WTC11 (cell line): ENCODE measurements around the gene PGGT1B. TPM values are rescaled to one million over a fixed set of nuclear protein-coding genes. Genes with fewer than 3 reads are reported as not detected.

ENCODE experiments used
- ATAC-seq: fragments of 200-7000 bp; cut with Tn5 transposase; 2 replicates; pipeline ENCODE4 v1.10.0; 2021; ENCODE audit warnings: mild to moderate bottlenecking, moderate library complexity
- CTCF ChIA-PET: fragments of 300-600 bp; sonication (Branson Sonifier 250); formaldehyde crosslinking; loops from one replicate; lab custom pipeline; 2021; ENCODE audit warnings: antibody characterized with exemption; lab: Charles Lee
- POLR2A ChIA-PET: fragments of 350-600 bp; sonication (Branson Sonifier 250); formaldehyde crosslinking; loops from one replicate; lab custom pipeline; 2021; ENCODE audit warnings: antibody characterized with exemption; lab: Charles Lee
- DNase-seq: peaks from one replicate; pipeline ENCODE4 v3.0.0; 2021; ENCODE audit warnings: low spot score
- H3K27ac Mint-ChIP-seq: 2 replicates; pipeline ENCODE4 v1.8.0; 2021; ENCODE audit warnings: mixed read lengths
- H3K27me3 Mint-ChIP-seq: 2 replicates; pipeline ENCODE4 v1.8.0; 2021; ENCODE audit warnings: low read depth, mild to moderate bottlenecking, moderate library complexity, mixed read lengths
- H3K36me3 Mint-ChIP-seq: 2 replicates; pipeline ENCODE4 v1.8.0; 2021; ENCODE audit warnings: mixed read lengths
- H3K4me1 Mint-ChIP-seq: 2 replicates; pipeline ENCODE4 v1.8.0; 2022; ENCODE audit warnings: mixed read lengths
- H3K4me3 Mint-ChIP-seq: 2 replicates; pipeline ENCODE4 v1.8.0; 2021; ENCODE audit warnings: mild to moderate bottlenecking, moderate library complexity, mixed read lengths
- H3K9me3 Mint-ChIP-seq: 2 replicates; pipeline ENCODE4 v1.8.0; 2021; ENCODE audit warnings: mixed read lengths
- ATF1 ChIP-seq: sonication (generic); formaldehyde crosslinking; IDR thresholded peaks from 2 replicates; pipeline ENCODE4 v1.8.1; 2023; ENCODE audit warnings: mild to moderate bottlenecking, moderate library complexity, missing genetic modification reagents
- ATF2 ChIP-seq: sonication (generic); formaldehyde crosslinking; IDR thresholded peaks from 2 replicates; pipeline ENCODE4 v1.8.1; 2022; ENCODE audit warnings: low read depth, missing genetic modification reagents, borderline replicate concordance
- ATF3 ChIP-seq: sonication (generic); formaldehyde crosslinking; conservative IDR thresholded peaks from 2 replicates; pipeline ENCODE4 v1.8.1; 2022; ENCODE audit warnings: mild to moderate bottlenecking, missing genetic modification reagents
- CBFB ChIP-seq: sonication (generic); formaldehyde crosslinking; IDR thresholded peaks from 2 replicates; pipeline ENCODE4 v1.8.1; 2022; ENCODE audit warnings: mild to moderate bottlenecking, low read depth, missing genetic modification reagents
- CREM ChIP-seq: sonication (generic); formaldehyde crosslinking; IDR thresholded peaks from 2 replicates; pipeline ENCODE4 v1.8.1; 2022; ENCODE audit warnings: mild to moderate bottlenecking, missing genetic modification reagents, moderate library complexity
- ELF4 ChIP-seq: sonication (generic); formaldehyde crosslinking; IDR thresholded peaks from 2 replicates; pipeline ENCODE4 v1.8.1; 2022; ENCODE audit warnings: low read depth, mild to moderate bottlenecking, moderate library complexity, missing genetic modification reagents
- ESRRA ChIP-seq: sonication (generic); formaldehyde crosslinking; IDR thresholded peaks from 2 replicates; pipeline ENCODE4 v1.8.1; 2022; ENCODE audit warnings: mild to moderate bottlenecking, missing genetic modification reagents, borderline replicate concordance
- KAT7 ChIP-seq: sonication (generic); formaldehyde crosslinking; IDR thresholded peaks from 2 replicates; pipeline ENCODE4 v1.8.1; 2023; ENCODE audit warnings: missing genetic modification reagents, mild to moderate bottlenecking, borderline replicate concordance
- MAX ChIP-seq: sonication (generic); formaldehyde crosslinking; IDR thresholded peaks from 2 replicates; pipeline ENCODE4 v1.8.0; 2022; ENCODE audit warnings: mild to moderate bottlenecking, missing genetic modification reagents
- OVOL2 ChIP-seq: fragments of 250-450 bp; sonication (Bioruptor Pico); IDR thresholded peaks from 2 replicates; pipeline ENCODE4 v1.9.0; 2021; ENCODE audit warnings: mild to moderate bottlenecking, borderline replicate concordance
- RORB ChIP-seq: fragments of 250-450 bp; sonication (Bioruptor Pico); IDR thresholded peaks from 2 replicates; pipeline ENCODE4 v1.9.0; 2021; ENCODE audit warnings: mild to moderate bottlenecking
- SMAD3 ChIP-seq: sonication (generic); formaldehyde crosslinking; IDR thresholded peaks from 2 replicates; pipeline ENCODE4 v1.8.0; 2022; ENCODE audit warnings: missing genetic modification reagents, mild to moderate bottlenecking, borderline replicate concordance
- SMAD4 ChIP-seq: sonication (generic); formaldehyde crosslinking; IDR thresholded peaks from 2 replicates; pipeline ENCODE4 v1.8.0; 2022; ENCODE audit warnings: mild to moderate bottlenecking, missing genetic modification reagents
- SP1 ChIP-seq: sonication (generic); formaldehyde crosslinking; conservative IDR thresholded peaks from 2 replicates; pipeline ENCODE4 v1.8.1; 2022; ENCODE audit warnings: missing genetic modification reagents
- TP53 ChIP-seq: sonication (generic); formaldehyde crosslinking; IDR thresholded peaks from 2 replicates; pipeline ENCODE4 v1.8.1; 2023; ENCODE audit warnings: mild to moderate bottlenecking, missing genetic modification reagents
- ZMAT4 ChIP-seq: fragments of 250-450 bp; sonication (Bioruptor Pico); IDR thresholded peaks from 2 replicates; pipeline ENCODE4 v1.9.0; 2021; ENCODE audit warnings: mild to moderate bottlenecking
- ZNF138 ChIP-seq: sonication (generic); formaldehyde crosslinking; conservative IDR thresholded peaks from 2 replicates; pipeline ENCODE4 v1.8.1; 2022; ENCODE audit warnings: mild to moderate bottlenecking, moderate library complexity, missing genetic modification reagents
- ZNF263 ChIP-seq: sonication (generic); formaldehyde crosslinking; IDR thresholded peaks from 2 replicates; pipeline ENCODE4 v1.8.1; 2022; ENCODE audit warnings: low read depth, mild to moderate bottlenecking, moderate library complexity, missing genetic modification reagents
- ZNF317 ChIP-seq: sonication (generic); formaldehyde crosslinking; IDR thresholded peaks from 2 replicates; pipeline ENCODE4 v1.8.1; 2023; ENCODE audit warnings: low read depth, mild to moderate bottlenecking, moderate library complexity, missing genetic modification reagents, borderline replicate concordance
- ZNF416 ChIP-seq: fragments of 250-450 bp; sonication (Bioruptor Pico); IDR thresholded peaks from 2 replicates; pipeline ENCODE4 v1.9.0; 2021; ENCODE audit warnings: mild to moderate bottlenecking, inconsistent platforms
- ZNF532 ChIP-seq: fragments of 250-450 bp; sonication (Bioruptor Pico); IDR thresholded peaks from 2 replicates; pipeline ENCODE4 v1.9.0; 2021; ENCODE audit warnings: mild to moderate bottlenecking, borderline replicate concordance
- total RNA-seq: library from RNA; stranded (reverse); gene quantifications from 3 replicates; pipeline ENCODE4 v1.2.3, GENCODE V29; 2021
- TF ChIP-seq, protein P1 (sequence below): fragments of 250-450 bp; sonication (Bioruptor Pico); IDR thresholded peaks from 2 replicates; pipeline ENCODE4 v2.1.2; 2022; ENCODE audit warnings: mild to moderate bottlenecking, moderate library complexity
- TF ChIP-seq, protein P2 (sequence below): sonication (generic); formaldehyde crosslinking; IDR thresholded peaks from 2 replicates; pipeline ENCODE4 v1.8.0; 2022; ENCODE audit warnings: mild to moderate bottlenecking, missing genetic modification reagents
- TF ChIP-seq, protein P3 (sequence below): fragments of 250-450 bp; sonication (Bioruptor Pico); IDR thresholded peaks from 2 replicates; pipeline ENCODE4 v1.9.0; 2021; ENCODE audit warnings: moderate library complexity, mild to moderate bottlenecking, inconsistent platforms, borderline replicate concordance
- TF ChIP-seq, protein P4 (sequence below): sonication (generic); formaldehyde crosslinking; IDR thresholded peaks from 2 replicates; pipeline ENCODE4 v1.8.0; 2023; ENCODE audit warnings: missing genetic modification reagents

The PGGT1B gene
- total RNA-seq, 1 experiment from 2014 or later, result 43.0 TPM

DNA sequence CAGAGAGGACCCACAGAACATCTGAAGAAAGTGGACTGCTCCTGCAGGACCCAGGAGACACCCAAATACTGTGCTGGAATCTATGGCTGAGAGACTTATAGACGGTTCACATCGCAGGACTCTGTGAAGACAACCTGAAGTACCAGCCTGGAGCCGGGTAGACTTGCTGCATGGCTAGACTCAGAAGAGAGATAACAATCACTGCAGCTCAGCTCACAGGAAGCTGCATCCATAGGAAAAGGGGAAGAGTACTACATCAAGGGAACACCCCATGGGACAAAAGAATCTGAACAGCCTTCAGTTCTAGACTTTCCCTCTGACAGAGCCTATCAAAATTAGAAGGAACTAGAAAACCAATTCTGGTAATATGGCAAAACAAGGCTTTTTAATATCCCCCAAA lies 66.5 kb downstream of the PGGT1B start:
- H3K4me3 Mint-ChIP-seq, result no peak overlapping the region
- peaks cover 2% of the 10 kb centered on the region; the same call in 1 of the 2 replicates for H3K27me3 Mint-ChIP-seq
- DNase-seq (no peak), ATAC-seq (no peak)
- H3K36me3 Mint-ChIP-seq, result no peaks in the 10 kb centered on the region
- no peak overlapping the region for H3K27ac Mint-ChIP-seq
- no peaks in the 10 kb centered on the region for H3K9me3 Mint-ChIP-seq
- H3K4me1 Mint-ChIP-seq, result no peaks in the 10 kb centered on the region
- ChIA-PET POLR2A (no interaction called here), CTCF (no interaction called here)
- TF ChIP-seq, protein P1, sequence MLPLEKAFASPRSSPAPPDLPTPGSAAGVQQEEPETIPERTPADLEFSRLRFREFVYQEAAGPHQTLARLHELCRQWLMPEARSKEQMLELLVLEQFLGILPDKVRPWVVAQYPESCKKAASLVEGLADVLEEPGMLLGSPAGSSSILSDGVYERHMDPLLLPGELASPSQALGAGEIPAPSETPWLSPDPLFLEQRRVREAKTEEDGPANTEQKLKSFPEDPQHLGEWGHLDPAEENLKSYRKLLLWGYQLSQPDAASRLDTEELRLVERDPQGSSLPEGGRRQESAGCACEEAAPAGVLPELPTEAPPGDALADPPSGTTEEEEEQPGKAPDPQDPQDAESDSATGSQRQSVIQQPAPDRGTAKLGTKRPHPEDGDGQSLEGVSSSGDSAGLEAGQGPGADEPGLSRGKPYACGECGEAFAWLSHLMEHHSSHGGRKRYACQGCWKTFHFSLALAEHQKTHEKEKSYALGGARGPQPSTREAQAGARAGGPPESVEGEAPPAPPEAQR (CRISPR knock-in tag), result no peak
- TF ChIP-seq SMAD3 (CRISPR knock-in tag) (no peak), ATF1 (CRISPR knock-in tag) (no peak), ZNF138 (CRISPR knock-in tag) (no peak), ZMAT4 (CRISPR knock-in tag) (no peak), CBFB (CRISPR knock-in tag) (no peak), SMAD4 (CRISPR knock-in tag) (no peak), ZNF416 (CRISPR knock-in tag) (no peak), RORB (CRISPR knock-in tag) (no peak), KAT7 (CRISPR knock-in tag) (no peak), SP1 (no peak)
- TF ChIP-seq, protein P2, sequence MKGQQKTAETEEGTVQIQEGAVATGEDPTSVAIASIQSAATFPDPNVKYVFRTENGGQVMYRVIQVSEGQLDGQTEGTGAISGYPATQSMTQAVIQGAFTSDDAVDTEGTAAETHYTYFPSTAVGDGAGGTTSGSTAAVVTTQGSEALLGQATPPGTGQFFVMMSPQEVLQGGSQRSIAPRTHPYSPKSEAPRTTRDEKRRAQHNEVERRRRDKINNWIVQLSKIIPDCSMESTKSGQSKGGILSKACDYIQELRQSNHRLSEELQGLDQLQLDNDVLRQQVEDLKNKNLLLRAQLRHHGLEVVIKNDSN, result no peak

- DNase-seq (no peak), ATAC-seq (no peak)
- CTCF ChIA-PET, result no interaction called here
- Mint-ChIP-seq H3K9me3 (no peaks in the 10 kb centered on the region), H3K4me3 (no peak overlapping the region), H3K27me3 (peaks cover 2% of the 10 kb centered on the region; the same call in 1 of the 2 replicates), H3K27ac (no peak overlapping the region), H3K36me3 (no peaks in the 10 kb centered on the region), H3K4me1 (peaks cover 14% of the 10 kb centered on the region)
- POLR2A ChIA-PET, result no interaction called here
- TF ChIP-seq MAX (no peak), ZNF263 (CRISPR knock-in tag) (no peak), ZNF532 (no peak), ATF1 (CRISPR knock-in tag) (no peak), ATF3 (CRISPR knock-in tag) (no peak), CREM (CRISPR knock-in tag) (no peak), ZNF317 (CRISPR knock-in tag) (no peak), CBFB (CRISPR knock-in tag) (no peak), ELF4 (CRISPR knock-in tag) (no peak), OVOL2 (CRISPR knock-in tag) (no peak), ESRRA (CRISPR knock-in tag) (no peak), TP53 (CRISPR knock-in tag) (no peak), ATF2 (CRISPR knock-in tag) (no peak)
- TF ChIP-seq, protein P3, sequence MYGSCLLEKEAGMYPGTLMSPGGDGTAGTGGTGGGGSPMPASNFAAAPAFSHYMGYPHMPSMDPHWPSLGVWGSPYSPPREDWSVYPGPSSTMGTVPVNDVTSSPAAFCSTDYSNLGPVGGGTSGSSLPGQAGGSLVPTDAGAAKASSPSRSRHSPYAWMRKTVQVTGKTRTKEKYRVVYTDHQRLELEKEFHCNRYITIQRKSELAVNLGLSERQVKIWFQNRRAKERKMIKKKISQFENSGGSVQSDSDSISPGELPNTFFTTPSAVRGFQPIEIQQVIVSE (CRISPR knock-in tag), result no peak
- TF ChIP-seq, protein P4, sequence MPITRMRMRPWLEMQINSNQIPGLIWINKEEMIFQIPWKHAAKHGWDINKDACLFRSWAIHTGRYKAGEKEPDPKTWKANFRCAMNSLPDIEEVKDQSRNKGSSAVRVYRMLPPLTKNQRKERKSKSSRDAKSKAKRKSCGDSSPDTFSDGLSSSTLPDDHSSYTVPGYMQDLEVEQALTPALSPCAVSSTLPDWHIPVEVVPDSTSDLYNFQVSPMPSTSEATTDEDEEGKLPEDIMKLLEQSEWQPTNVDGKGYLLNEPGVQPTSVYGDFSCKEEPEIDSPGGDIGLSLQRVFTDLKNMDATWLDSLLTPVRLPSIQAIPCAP (CRISPR knock-in tag), result no peak
Measured at GRCh38 chr5:115194676-115195075, 68.0 kb downstream of the PGGT1B start.
